Suprapubic skin (tissue), 4 donors: Measurements from ENCODE around the gene CTNS. TPM values are rescaled to one million over a fixed set of nuclear protein-coding genes. Genes with fewer than 3 reads are reported as not detected.

Source experiments
- DNase-seq, 2 donors: peaks; one replicate each; pipeline ENCODE4 v3.0.0-alpha.2; 2019; ENCODE audit warnings: low spot score in 2 of 2
- H3K27ac ChIP-seq: fragments of 200-600 bp; sonication (generic); one replicate; pipeline ENCODE4 v1.5.1; 2019
- H3K27me3 ChIP-seq: fragments of 200-600 bp; sonication (generic); one replicate; pipeline ENCODE4 v1.5.1; 2019
- H3K36me3 ChIP-seq: fragments of 200-600 bp; sonication (generic); one replicate; pipeline ENCODE4 v1.5.1; 2019
- H3K4me1 ChIP-seq: fragments of 200-600 bp; sonication (generic); one replicate; pipeline ENCODE4 v1.5.1; 2019
- H3K4me3 ChIP-seq: fragments of 200-600 bp; sonication (generic); one replicate; pipeline ENCODE4 v1.5.1; 2019; ENCODE audit warnings: mild to moderate bottlenecking
- H3K9me3 ChIP-seq: fragments of 200-600 bp; sonication (generic); one replicate; pipeline ENCODE4 v1.5.1; 2019
- EP300 ChIP-seq: sonication (generic); formaldehyde crosslinking; IDR thresholded peaks from one replicate; pipeline ENCODE4 v1.6.1; 2017; ENCODE audit warnings: antibody characterized with exemption
- POLR2A ChIP-seq, 2 donors: fragments of 450-650 bp; IDR thresholded peaks; one replicate each; pipeline ENCODE4 v1.6.1; 2017; ENCODE audit warnings: antibody characterized with exemption in 2 of 2, mild to moderate bottlenecking in 2 of 2, moderate library complexity in 2 of 2
- POLR2AphosphoS5 ChIP-seq, 3 donors: sonication (generic); formaldehyde crosslinking; IDR thresholded peaks; one replicate each; pipeline ENCODE4 v1.6.1; 2017; ENCODE audit warnings: antibody characterized with exemption in 3 of 3
- WGBS: methylation state at CpG from one replicate; pipeline ENCODE4 v1.1.5; 2018; 5-methylcytosine and 5-hydroxymethylcytosine counted together
- total RNA-seq, 4 donors: library from RNA; depleted of rRNA; stranded (reverse); fragments of >200 nt; gene quantifications; one replicate each; pipeline ENCODE4 v1.1.0, GENCODE V29; 2016
- TF ChIP-seq, protein P1 (sequence below), 2 donors: fragments of 200-600 bp in 1 of 2; fragments of 450-650 bp in 1 of 2; sonication (generic) in 1 of 2; IDR thresholded peaks; one replicate each; pipeline ENCODE4 v1.5.1; 2016 to 2019; ENCODE audit warnings: antibody characterized with exemption in 2 of 2, mild to moderate bottlenecking in 1 of 2, moderate library complexity in 1 of 2

Gene CTNS
- total RNA-seq, 4 donors from 2014 or later = 19.9 to 34.6 (median 26.1) TPM

DNA sequence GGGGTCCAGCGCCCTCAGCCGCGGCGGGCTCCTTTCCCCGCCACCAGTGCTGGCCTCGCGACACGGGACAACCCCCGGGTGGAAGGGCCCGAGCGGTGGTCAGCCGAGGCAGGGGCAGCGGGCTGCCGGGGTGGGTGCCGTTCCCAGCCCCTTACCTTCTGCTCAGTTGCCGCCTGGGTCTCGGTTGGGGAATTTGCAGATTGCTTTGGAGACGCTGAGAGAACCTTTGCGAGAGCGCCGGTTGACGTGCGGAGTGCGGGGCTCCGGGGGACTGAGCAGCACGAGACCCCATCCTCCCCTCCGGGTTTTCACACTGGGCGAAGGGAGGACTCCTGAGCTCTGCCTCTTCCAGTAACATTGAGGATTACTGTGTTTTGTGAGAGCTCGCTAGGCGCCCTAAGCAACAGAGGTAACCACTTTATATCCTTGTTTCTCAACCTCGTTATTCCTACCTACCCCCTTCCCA lies 381 bp downstream of the CTNS start:
- no peak for DNase-seq
- TF ChIP-seq EP300 = no peak
- no peak for TF ChIP-seq POLR2AphosphoS5 (IDR thresholded peaks at IDR 0.05)
- TF ChIP-seq, protein P1, sequence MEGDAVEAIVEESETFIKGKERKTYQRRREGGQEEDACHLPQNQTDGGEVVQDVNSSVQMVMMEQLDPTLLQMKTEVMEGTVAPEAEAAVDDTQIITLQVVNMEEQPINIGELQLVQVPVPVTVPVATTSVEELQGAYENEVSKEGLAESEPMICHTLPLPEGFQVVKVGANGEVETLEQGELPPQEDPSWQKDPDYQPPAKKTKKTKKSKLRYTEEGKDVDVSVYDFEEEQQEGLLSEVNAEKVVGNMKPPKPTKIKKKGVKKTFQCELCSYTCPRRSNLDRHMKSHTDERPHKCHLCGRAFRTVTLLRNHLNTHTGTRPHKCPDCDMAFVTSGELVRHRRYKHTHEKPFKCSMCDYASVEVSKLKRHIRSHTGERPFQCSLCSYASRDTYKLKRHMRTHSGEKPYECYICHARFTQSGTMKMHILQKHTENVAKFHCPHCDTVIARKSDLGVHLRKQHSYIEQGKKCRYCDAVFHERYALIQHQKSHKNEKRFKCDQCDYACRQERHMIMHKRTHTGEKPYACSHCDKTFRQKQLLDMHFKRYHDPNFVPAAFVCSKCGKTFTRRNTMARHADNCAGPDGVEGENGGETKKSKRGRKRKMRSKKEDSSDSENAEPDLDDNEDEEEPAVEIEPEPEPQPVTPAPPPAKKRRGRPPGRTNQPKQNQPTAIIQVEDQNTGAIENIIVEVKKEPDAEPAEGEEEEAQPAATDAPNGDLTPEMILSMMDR (IDR thresholded peaks at IDR 0.05) = no peak
- no peak for TF ChIP-seq POLR2A (IDR thresholded peaks at IDR 0.05)
- Histone ChIP-seq H3K4me3 (peak overlapping the region; percentile 75), H3K36me3 (peaks cover 8% of the 10 kb centered on the region), H3K27ac (peak overlapping the region; percentile 99), H3K27me3 (no peaks in the 10 kb centered on the region), H3K4me1 (peaks cover 31% of the 10 kb centered on the region), H3K9me3 (no peaks in the 10 kb centered on the region)
- WGBS = under 1% methylated on average over 16 of the region's 31 CpGs

DNA sequence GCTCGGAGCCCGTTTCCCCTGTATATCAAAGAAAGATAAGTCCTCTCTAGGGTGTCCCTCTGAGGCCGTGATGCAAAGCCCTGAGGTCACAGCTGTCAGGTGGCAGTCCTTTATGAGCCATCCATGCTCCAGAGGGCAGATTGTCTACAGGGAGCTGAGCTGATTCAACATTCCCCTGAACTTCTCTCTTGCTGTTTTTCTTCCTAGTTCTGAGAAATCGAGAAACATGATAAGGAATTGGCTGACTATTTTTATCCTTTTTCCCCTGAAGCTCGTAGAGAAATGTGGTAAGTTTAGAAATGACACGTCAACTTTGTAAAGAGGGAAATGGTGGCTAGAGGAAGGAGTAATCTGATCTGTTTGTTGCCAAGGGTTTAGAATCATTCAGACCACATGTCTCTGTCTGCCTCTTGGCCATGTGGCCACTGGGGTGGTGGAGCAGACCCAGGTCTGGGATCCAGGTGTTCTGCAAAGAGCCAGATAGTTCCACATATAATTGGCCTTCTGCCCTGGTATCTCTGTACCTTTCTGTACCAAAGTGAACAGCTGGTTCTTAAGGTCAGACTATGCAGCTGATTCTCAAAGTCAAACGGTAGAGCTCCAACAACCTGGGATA lies 3.5 kb downstream of the CTNS start:
- no peaks in the 10 kb centered on the region for H3K27me3 ChIP-seq
- DNase-seq = no peak
- H3K27ac ChIP-seq = no peak overlapping the region
- no peak overlapping the region for H3K4me3 ChIP-seq
- H3K9me3 ChIP-seq = no peaks in the 10 kb centered on the region
- WGBS = 64% methylated on average over 7 of the region's 7 CpGs
- TF ChIP-seq EP300 (no peak), POLR2AphosphoS5 (IDR thresholded peaks at IDR 0.05) (no peak), POLR2A (IDR thresholded peaks at IDR 0.05) (no peak)
- TF ChIP-seq, protein P1 (IDR thresholded peaks at IDR 0.05) = no peak
- peaks cover 21% of the 10 kb centered on the region for H3K36me3 ChIP-seq
- peaks cover 16% of the 10 kb centered on the region for H3K4me1 ChIP-seq

DNA sequence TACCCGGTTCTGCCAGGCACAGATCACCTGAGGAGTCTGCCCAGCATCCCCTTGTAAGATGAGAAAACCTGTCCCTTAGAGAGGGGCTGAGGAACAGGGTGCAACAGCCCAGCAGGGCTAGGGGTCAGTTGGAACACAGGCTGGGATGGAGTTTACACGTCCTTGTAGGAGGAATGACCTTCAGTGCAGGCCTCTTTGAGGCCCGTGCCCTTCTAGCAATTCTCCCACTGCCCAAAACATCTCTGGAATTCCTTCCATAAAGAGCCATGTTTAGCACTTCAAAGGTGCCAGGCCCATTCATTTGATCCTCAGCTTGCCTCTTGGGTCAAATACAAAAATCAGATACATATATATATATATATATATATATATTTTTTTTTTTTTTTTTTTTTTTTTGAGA lies 4.5 kb downstream of the CTNS start:
- TF ChIP-seq, protein P1 (IDR thresholded peaks at IDR 0.05) = no peak
- TF ChIP-seq EP300 (no peak), POLR2AphosphoS5 (IDR thresholded peaks at IDR 0.05) (no peak), POLR2A (IDR thresholded peaks at IDR 0.05) (no peak)
- Histone ChIP-seq H3K36me3 (peaks cover 24% of the 10 kb centered on the region), H3K4me1 (peaks cover 11% of the 10 kb centered on the region), H3K4me3 (no peak overlapping the region), H3K27ac (no peak overlapping the region), H3K9me3 (no peaks in the 10 kb centered on the region), H3K27me3 (no peaks in the 10 kb centered on the region)
- 77% methylated on average over 3 of the region's 3 CpGs for WGBS
- no peak for DNase-seq

DNA sequence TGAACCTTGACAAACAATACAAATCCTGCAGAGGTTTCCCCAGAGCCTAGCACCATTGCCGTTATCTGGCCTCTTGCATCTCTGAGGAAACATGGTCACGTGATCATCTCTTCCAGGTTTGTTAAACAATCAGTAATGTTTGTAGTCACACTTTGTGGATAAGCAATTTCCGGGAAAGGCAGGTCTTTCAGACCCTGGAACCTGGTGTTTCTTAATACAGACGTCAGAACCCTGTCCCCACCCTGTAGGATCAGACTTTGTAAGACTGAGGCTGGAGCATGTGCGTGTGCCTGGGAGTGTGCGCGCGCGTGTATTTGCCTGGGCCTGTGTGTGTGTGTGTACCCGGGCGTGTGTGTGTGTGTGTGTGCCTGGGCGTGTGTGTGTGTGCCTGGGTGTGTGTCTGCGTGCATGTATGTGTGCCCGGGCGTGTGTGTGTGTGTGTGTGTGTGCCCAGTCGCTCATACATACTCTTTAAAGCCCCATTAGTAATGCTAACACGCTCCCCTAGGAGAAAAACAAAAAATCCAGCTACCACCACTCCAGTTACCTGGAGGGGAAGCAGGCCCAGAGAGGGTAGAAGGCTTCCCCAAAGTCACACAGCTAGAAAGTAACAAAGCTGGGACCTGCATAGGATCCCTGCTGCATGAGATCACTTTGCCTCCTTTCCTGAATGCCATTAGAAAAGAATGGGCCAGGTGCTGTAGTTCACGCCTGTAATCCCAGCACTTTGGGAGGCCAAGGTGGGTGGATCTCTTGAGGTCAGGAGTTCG lies 5.3 kb downstream of the CTNS start:
- peaks cover 10% of the 10 kb centered on the region for H3K4me1 ChIP-seq
- H3K27me3 ChIP-seq = no peaks in the 10 kb centered on the region
- no peaks in the 10 kb centered on the region for H3K9me3 ChIP-seq
- H3K27ac ChIP-seq = no peak overlapping the region
- H3K4me3 ChIP-seq = no peak overlapping the region
- TF ChIP-seq EP300 = no peak
- no peak for TF ChIP-seq POLR2A (IDR thresholded peaks at IDR 0.05)
- TF ChIP-seq, protein P1 (IDR thresholded peaks at IDR 0.05) = no peak
- TF ChIP-seq POLR2AphosphoS5 (IDR thresholded peaks at IDR 0.05) = no peak
- no peak for DNase-seq
- 86% methylated on average over 13 of the region's 19 CpGs for WGBS
- peaks cover 31% of the 10 kb centered on the region for H3K36me3 ChIP-seq

DNA sequence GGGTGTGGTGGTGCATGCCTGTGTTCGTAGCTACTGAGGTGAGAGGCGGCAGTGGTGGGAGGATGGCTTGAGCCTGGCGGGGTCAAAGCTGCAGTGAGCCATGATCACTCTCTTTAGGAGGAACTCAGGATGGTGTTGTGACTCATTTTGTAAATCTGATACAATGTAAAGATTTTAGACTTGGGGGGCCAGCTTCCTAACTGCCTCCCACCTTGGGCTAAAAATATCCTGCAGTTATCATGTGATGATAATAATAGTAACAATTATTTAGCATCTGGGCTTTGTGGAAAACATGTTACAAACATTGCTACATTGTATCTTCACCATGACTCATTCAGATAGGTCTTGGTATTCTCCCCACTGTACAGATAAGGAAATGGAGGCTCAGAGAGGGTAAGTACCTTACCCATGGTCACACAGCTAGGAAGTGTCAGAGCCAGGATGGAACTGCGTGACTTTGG lies 7.4 kb downstream of the CTNS start:
- H3K27me3 ChIP-seq = no peaks in the 10 kb centered on the region
- TF ChIP-seq, protein P1 (IDR thresholded peaks at IDR 0.05) = no peak
- TF ChIP-seq EP300 = no peak
- no peak for TF ChIP-seq POLR2AphosphoS5 (IDR thresholded peaks at IDR 0.05)
- no peak for TF ChIP-seq POLR2A (IDR thresholded peaks at IDR 0.05)
- H3K27ac ChIP-seq = no peak overlapping the region
- no peaks in the 10 kb centered on the region for H3K9me3 ChIP-seq
- peaks cover 33% of the 10 kb centered on the region for H3K36me3 ChIP-seq
- no peak overlapping the region for H3K4me3 ChIP-seq
- WGBS = 87% methylated on average over 4 of the region's 4 CpGs
- H3K4me1 ChIP-seq = peaks cover 8% of the 10 kb centered on the region
- DNase-seq = no peak
